GM19025 (cell line): ENCODE measurements around the gene RASSF8.
A peak's percentile ranks its signal among the peaks of the same experiment; 100 is the strongest.

Experiments
- ATAC-seq: cut with Tn5 transposase; IDR thresholded peaks from one replicate; pipeline ENCODE4 v1.9.1; 2021; ENCODE audit warnings: mild to moderate bottlenecking, low read depth, moderate library complexity; ENCODE audit not compliant: unreplicated experiment

Gene RASSF8

DNA sequence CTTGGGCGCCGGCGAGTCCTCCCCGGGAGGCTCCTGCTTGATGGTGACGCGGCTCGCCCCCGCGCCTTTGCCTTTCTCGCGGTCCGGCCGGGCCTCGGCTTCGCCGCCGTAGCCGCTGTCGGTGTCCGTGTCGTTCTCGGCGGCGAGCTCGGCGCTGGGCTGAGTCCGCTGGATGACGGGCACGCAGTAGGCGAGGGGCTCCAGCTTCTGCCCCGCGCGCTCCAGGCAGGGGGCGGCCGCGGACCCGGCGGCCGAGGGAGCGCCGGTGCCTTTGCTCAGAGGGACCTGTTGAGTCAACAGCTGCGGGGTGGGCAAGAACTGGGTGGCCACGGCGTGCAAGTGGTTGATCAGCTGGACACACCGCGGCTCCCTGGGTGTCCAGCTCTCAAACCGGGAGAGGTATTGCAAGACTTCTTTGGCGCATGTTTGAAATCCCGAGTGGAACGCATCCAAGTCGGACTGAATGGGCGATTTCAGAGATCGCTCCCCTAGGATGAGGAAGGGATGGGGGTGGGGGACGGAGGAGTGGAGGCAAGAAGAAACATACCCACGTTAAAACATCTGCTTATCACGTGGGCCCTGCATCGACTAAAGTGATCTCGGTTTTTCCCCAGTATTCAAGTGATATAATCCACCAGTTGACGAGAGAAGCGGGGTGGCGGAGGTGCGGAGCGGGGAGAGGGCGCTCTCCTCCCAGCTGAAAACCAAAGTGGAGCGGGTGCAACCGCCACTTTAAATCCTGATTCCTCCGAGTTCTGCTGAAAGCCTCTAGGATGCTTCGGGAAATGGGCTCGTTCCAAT is 164.4 kb downstream of the RASSF8 start:
- peak; percentile 12 for ATAC-seq

DNA sequence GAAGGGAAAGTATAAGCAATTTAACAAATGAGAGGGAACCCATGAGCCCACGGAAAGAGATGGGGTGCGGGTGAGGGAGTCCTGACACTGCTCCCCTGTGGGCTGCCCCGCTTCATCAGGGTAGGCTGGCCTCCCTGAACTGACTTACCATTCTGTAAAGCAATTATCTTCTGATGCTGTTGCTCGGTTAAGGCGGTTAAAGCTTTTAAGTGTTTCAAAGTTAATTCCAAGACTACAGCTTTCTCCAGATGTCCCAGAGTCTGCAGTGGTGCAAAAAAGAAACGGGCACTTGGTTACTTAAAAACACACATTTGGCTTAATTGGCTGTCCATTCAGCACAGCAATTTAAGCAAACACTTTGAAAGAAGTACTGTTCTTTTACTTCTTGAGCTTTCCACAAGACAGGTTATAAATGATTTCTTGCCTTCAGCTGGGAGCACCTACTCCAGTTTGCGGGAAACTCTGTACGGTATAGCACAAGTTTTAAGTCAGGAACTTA is 165.0 kb downstream of the RASSF8 start:
- ATAC-seq: no peak

- no peak for ATAC-seq
These were observed 166.2 kb downstream of the RASSF8 start, which contains the start of gene BHLHE41 for GRCh38 chr12:26124446-26125399. TSS of gene BHLHE41 (minus strand) at chr12:26125037. CDS start at chr12:26124779, 258 bp downstream.

GRCh38 chr12:26125400-26126339 is 167.2 kb downstream of the RASSF8 start:
- peak; percentile 24 for ATAC-seq

GRCh38 chr12:26126340-26127284 is 168.1 kb downstream of the RASSF8 start:
- ATAC-seq: peak; percentile 30

- no peak for ATAC-seq
These were observed 168.9 kb downstream of the RASSF8 start for GRCh38 chr12:26127404-26127803.

- ATAC-seq: no peak
These were observed 169.7 kb downstream of the RASSF8 start for GRCh38 chr12:26128168-26128567.
